ENCODE data around the gene RPS6KA4.

RPS6KA4 gene

GRCh38 chr11:64357446-64357845 is 1.5 kb upstream of the RPS6KA4 start:
- Histone ChIP-seq H3K4me3 (ENCODE audit: low read depth in 1 of 2, low read length in 2 of 2) (no peak overlapping the region), H3K27ac (ENCODE audit: low read length) (no peak overlapping the region), H3K9ac (ENCODE audit: low read depth, low read length) (peak overlapping the region; percentile 96; the same call in 1 of the 2 replicates), H3K79me2 (ENCODE audit: insufficient read depth, low read length) (peaks cover 23% of the 10 kb centered on the region), H3K27me3 (ENCODE audit: insufficient read depth, low read length, poor library complexity) (no peaks in the 10 kb centered on the region), H2AFZ (ENCODE audit: low read depth, low read length) (no peak overlapping the region), H3K4me1 (ENCODE audit: insufficient read depth, low read length) (peaks cover 26% of the 10 kb centered on the region), H3K9me3 (ENCODE audit: insufficient read depth, low read length, severe bottlenecking) (no peaks in the 10 kb centered on the region), H4K20me1 (ENCODE audit: insufficient read depth, low read length) (peaks cover 3% of the 10 kb centered on the region; the same call in 1 of the 2 replicates), H3K36me3 (ENCODE audit: insufficient read depth, low read length) (peaks cover 23% of the 10 kb centered on the region), H3K4me2 (ENCODE audit: insufficient read depth, low read length) (no peak overlapping the region)
- DNase-seq (no peak), ATAC-seq (ENCODE audit: insufficient read depth, low read depth) (no peak)
- no peak for TF ChIP-seq CTCF (IDR thresholded peaks at IDR 0.05; ENCODE audit: borderline replicate concordance, extremely low read depth, low read length, poor library complexity, severe bottlenecking)
- TF ChIP-seq EZH2 (IDR thresholded peaks at IDR 0.05; ENCODE audit: borderline replicate concordance, low read depth, low read length, severe bottlenecking) = no peak

GRCh38 chr11:64357904-64358535 is 942 bp upstream of the RPS6KA4 start:
- Histone ChIP-seq H3K4me3 (ENCODE audit: low read depth in 1 of 2, low read length in 2 of 2) (peak overlapping the region; percentile 78 to 98), H4K20me1 (ENCODE audit: insufficient read depth, low read length) (peaks cover 3% of the 10 kb centered on the region; the same call in 1 of the 2 replicates), H2AFZ (ENCODE audit: low read depth, low read length) (peak overlapping the region; percentile 99), H3K27ac (ENCODE audit: low read length) (peak overlapping the region; percentile 89), H3K9ac (ENCODE audit: low read depth, low read length) (peak overlapping the region; percentile 96), H3K36me3 (ENCODE audit: insufficient read depth, low read length) (peaks cover 28% of the 10 kb centered on the region), H3K79me2 (ENCODE audit: insufficient read depth, low read length) (peaks cover 23% of the 10 kb centered on the region), H3K4me1 (ENCODE audit: insufficient read depth, low read length) (peaks cover 26% of the 10 kb centered on the region), H3K27me3 (ENCODE audit: insufficient read depth, low read length, poor library complexity) (no peaks in the 10 kb centered on the region), H3K9me3 (ENCODE audit: insufficient read depth, low read length, severe bottlenecking) (no peaks in the 10 kb centered on the region), H3K4me2 (ENCODE audit: insufficient read depth, low read length) (peak overlapping the region; percentile 100)
- ATAC-seq (ENCODE audit: insufficient read depth, low read depth) (no peak), DNase-seq (no peak)
- TF ChIP-seq CTCF (IDR thresholded peaks at IDR 0.05; ENCODE audit: borderline replicate concordance, extremely low read depth, low read length, poor library complexity, severe bottlenecking) (no peak), EZH2 (IDR thresholded peaks at IDR 0.05; ENCODE audit: borderline replicate concordance, low read depth, low read length, severe bottlenecking) (no peak)

GRCh38 chr11:64358536-64358906 is 441 bp upstream of the RPS6KA4 start:
- Histone ChIP-seq H3K4me2 (ENCODE audit: insufficient read depth, low read length) (peak overlapping the region; percentile 100), H3K27me3 (ENCODE audit: insufficient read depth, low read length, poor library complexity) (no peaks in the 10 kb centered on the region), H2AFZ (ENCODE audit: low read depth, low read length) (peak overlapping the region; percentile 99), H3K36me3 (ENCODE audit: insufficient read depth, low read length) (peaks cover 33% of the 10 kb centered on the region), H3K4me1 (ENCODE audit: insufficient read depth, low read length) (peaks cover 26% of the 10 kb centered on the region), H3K9me3 (ENCODE audit: insufficient read depth, low read length, severe bottlenecking) (no peaks in the 10 kb centered on the region), H3K9ac (ENCODE audit: low read depth, low read length) (peak overlapping the region; percentile 96), H3K4me3 (ENCODE audit: low read depth in 1 of 2, low read length in 2 of 2) (peak overlapping the region; percentile 78 to 98), H3K27ac (ENCODE audit: low read length) (peak overlapping the region; percentile 89), H3K79me2 (ENCODE audit: insufficient read depth, low read length) (peaks cover 23% of the 10 kb centered on the region), H4K20me1 (ENCODE audit: insufficient read depth, low read length) (peaks cover 3% of the 10 kb centered on the region; the same call in 1 of the 2 replicates)
- ATAC-seq (ENCODE audit: insufficient read depth, low read depth) (peak; percentile 9), DNase-seq (no peak)
- TF ChIP-seq EZH2 (IDR thresholded peaks at IDR 0.05; ENCODE audit: borderline replicate concordance, low read depth, low read length, severe bottlenecking) (no peak), CTCF (IDR thresholded peaks at IDR 0.05; ENCODE audit: borderline replicate concordance, extremely low read depth, low read length, poor library complexity, severe bottlenecking) (no peak)
